HFFc6 (cell line): ENCODE data around the gene NEU4. TPM values are rescaled to one million over a fixed set of nuclear protein-coding genes. Genes with fewer than 3 reads are reported as not detected.
"Not testable (repeated sequence)": the region's sequence is repeated elsewhere in the genome, so short reads cannot be mapped to it uniquely, and the experiment has no call there.

Source experiments
- DNase-seq: peaks from one replicate; pipeline ENCODE4 v3.0.0-alpha.2; 2018
- H3K27ac Mint-ChIP-seq: 2 replicates; pipeline ENCODE4 v1.8.0; 2020; ENCODE audit warnings: mild to moderate bottlenecking, mixed read lengths
- H3K27me3 Mint-ChIP-seq: 2 replicates; pipeline ENCODE4 v1.8.0; 2021; ENCODE audit warnings: mild to moderate bottlenecking, moderate library complexity, mixed read lengths; ENCODE audit not compliant: insufficient read depth
- H3K36me3 Mint-ChIP-seq: 2 replicates; pipeline ENCODE4 v1.8.0; 2021; ENCODE audit warnings: low read depth, mixed read lengths
- H3K4me1 Mint-ChIP-seq: 2 replicates; pipeline ENCODE4 v1.8.0; 2020; ENCODE audit warnings: low read depth, mixed read lengths
- H3K4me3 Mint-ChIP-seq: 2 replicates; pipeline ENCODE4 v1.8.0; 2020; ENCODE audit warnings: mild to moderate bottlenecking, moderate library complexity, mixed read lengths
- H3K9me3 Mint-ChIP-seq: 2 replicates; pipeline ENCODE4 v1.8.0; 2020; ENCODE audit warnings: mild to moderate bottlenecking, mixed read lengths
- total RNA-seq, 6 experiments: library from RNA; stranded (reverse); fragmentation: NEBNext Ultra II Directional; extraction: Animal tissue kit (Norgen Biotek cat#: 25700); gene quantifications; 2 replicates in 1 of 6; 3 replicates in 5 of 6; pipeline ENCODE4 v1.2.3, GENCODE V29; 2021
- TF ChIP-seq, protein P1 (sequence below): fragments of 200-600 bp; sonication (generic); IDR thresholded peaks from 2 replicates; pipeline ENCODE4 v1.5.0; 2021; ENCODE audit warnings: antibody characterized with exemption, mild to moderate bottlenecking

NEU4 gene
- total RNA-seq, 6 experiments from 2014 or later: 0.08 TPM; not detected in 5

GRCh38 chr2:241817126-241817820 is 8.3 kb downstream of the NEU4 start:
- Mint-ChIP-seq H3K27ac (no peak overlapping the region), H3K9me3 (no peaks in the 10 kb centered on the region), H3K4me1 (no peaks in the 10 kb centered on the region), H3K4me3 (no peak overlapping the region), H3K27me3 (peaks cover 9% of the 10 kb centered on the region), H3K36me3 (no peaks in the 10 kb centered on the region)
- no peak for DNase-seq
- TF ChIP-seq, protein P1, sequence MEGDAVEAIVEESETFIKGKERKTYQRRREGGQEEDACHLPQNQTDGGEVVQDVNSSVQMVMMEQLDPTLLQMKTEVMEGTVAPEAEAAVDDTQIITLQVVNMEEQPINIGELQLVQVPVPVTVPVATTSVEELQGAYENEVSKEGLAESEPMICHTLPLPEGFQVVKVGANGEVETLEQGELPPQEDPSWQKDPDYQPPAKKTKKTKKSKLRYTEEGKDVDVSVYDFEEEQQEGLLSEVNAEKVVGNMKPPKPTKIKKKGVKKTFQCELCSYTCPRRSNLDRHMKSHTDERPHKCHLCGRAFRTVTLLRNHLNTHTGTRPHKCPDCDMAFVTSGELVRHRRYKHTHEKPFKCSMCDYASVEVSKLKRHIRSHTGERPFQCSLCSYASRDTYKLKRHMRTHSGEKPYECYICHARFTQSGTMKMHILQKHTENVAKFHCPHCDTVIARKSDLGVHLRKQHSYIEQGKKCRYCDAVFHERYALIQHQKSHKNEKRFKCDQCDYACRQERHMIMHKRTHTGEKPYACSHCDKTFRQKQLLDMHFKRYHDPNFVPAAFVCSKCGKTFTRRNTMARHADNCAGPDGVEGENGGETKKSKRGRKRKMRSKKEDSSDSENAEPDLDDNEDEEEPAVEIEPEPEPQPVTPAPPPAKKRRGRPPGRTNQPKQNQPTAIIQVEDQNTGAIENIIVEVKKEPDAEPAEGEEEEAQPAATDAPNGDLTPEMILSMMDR: no peak

DNA sequence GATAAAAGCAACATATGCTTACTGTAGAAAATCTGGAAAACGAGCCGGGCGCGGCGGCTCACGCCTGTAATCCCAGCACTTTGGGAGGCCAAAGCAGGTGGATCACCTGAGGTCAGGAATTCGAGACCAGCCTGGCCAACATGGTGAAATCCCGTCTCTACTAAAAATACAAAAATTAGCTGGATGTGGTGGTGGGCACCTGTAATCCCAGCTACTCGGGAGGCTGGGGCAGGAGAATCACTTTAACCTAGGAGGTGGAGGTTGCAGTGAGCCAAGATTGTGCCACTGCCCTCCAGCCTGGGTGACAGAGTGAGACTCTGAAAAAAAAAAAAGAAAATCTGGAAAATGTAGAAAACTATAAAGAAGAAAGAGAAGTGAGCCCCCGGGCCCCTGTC is 8.8 kb downstream of the NEU4 start:
- H3K9me3 Mint-ChIP-seq, H3K27ac Mint-ChIP-seq, H3K4me1 Mint-ChIP-seq, H3K36me3 Mint-ChIP-seq, H3K4me3 Mint-ChIP-seq, DNase-seq: not testable (repeated sequence)
- peaks cover 14% of the 10 kb centered on the region for H3K27me3 Mint-ChIP-seq

DNA sequence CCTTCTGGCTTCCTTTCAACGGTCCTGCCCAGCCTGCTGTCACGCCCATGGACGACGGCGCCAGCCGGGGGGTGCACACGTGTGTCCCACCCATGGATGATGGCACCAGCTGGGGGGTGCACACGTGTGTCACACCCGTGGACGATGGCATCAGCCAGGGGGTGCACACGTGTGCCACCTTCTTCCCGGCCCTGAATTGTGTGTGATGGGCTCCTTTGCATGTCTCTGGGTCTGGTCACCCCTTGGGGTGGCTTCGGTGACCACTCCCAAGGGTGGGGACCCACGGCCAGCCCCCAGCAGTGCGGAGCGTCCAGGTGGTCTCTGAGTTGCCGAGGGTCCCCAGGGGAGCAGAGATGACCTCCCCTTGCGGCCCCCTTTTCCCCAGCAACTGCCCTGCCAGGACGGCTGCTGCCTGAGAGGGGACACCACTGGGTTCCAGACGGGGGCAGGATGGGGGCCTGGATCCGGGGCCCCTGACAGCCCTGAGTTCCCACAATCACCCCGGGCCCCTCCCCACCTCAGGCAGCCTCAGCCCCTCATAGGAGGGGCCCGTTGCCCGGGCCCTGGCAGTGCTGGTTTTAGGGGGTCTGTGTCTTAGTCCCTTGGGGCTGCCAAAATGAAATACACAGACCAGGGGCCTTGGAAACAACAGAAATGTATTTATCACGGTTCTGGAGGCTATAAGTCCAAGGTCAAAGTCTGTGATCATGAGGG is 9.4 kb downstream of the NEU4 start:
- DNase-seq: no peak
- H3K9me3 Mint-ChIP-seq: peaks cover 7% of the 10 kb centered on the region; the same call in 1 of the 2 replicates
- peaks cover 17% of the 10 kb centered on the region for H3K27me3 Mint-ChIP-seq
- H3K4me3 Mint-ChIP-seq: no peak overlapping the region
- TF ChIP-seq, protein P1: no peak
- H3K36me3 Mint-ChIP-seq: peaks cover 8% of the 10 kb centered on the region; the same call in 1 of the 2 replicates
- no peaks in the 10 kb centered on the region for H3K4me1 Mint-ChIP-seq
- no peak overlapping the region for H3K27ac Mint-ChIP-seq

DNA sequence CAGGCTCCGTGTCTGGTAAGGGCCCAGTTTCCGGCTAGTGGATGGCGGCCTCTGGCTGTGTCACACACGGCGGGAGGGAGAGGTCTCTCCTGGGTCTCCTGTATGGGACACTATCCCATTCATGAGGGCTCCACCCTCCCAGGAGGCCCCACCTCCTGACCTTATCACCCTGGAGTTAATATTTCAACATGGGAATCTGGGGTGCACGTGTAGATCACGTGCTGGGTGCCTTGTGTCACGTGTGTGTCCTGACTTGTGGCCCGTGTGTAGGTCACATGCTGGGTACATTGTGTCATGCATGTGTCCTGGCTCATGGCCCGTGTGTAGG is 9.9 kb downstream of the NEU4 start:
- Mint-ChIP-seq H3K36me3 (peaks cover 12% of the 10 kb centered on the region), H3K4me1 (no peaks in the 10 kb centered on the region), H3K9me3 (peaks cover 12% of the 10 kb centered on the region), H3K27me3 (peaks cover 21% of the 10 kb centered on the region), H3K4me3 (no peak overlapping the region), H3K27ac (no peak overlapping the region)
- TF ChIP-seq, protein P1: no peak
- no peak for DNase-seq

DNA sequence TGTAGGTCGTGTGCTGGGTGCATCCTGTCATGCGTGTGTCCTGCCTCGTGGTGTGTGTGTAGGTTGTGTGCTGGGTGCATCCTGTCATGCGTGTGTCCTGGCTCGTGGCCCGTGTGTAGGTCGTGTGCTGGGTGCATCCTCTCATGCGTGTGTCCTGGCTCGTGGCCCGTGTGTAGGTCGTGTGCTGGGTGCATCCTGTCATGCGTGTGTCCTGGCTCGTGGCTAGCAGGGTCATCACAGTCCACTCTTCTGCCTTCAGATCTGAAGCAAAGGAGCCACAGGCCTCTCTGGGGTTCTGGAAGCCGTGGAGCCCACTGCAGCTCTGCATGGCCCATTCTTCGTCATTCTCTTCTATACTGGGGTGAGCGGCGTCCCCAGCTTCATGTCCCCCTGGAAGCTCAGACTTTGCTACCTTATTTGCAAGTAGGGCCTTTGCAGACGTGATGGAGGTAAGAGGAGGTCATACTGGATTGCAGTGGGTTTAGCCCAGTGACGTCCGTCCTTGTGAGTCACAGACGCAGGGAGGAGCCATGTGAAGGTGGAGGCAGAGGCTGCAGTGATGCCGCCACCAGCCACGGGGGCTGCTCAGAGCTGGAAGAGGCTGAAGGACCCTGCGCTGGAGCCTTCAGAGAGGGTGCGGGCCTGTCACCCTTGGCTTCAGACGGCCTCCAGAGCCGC is 11.1 kb downstream of the NEU4 start:
- H3K27me3 Mint-ChIP-seq: peaks cover 22% of the 10 kb centered on the region
- H3K27ac Mint-ChIP-seq: not testable (repeated sequence)

GRCh38 chr2:241820625-241821384 is 11.8 kb downstream of the NEU4 start:
- no peak overlapping the region for H3K27ac Mint-ChIP-seq
- no peak for DNase-seq
- H3K27me3 Mint-ChIP-seq: peaks cover 19% of the 10 kb centered on the region
- peaks cover 19% of the 10 kb centered on the region for H3K9me3 Mint-ChIP-seq
- H3K4me3 Mint-ChIP-seq: no peak overlapping the region
- H3K4me1 Mint-ChIP-seq: no peaks in the 10 kb centered on the region
- TF ChIP-seq, protein P1: no peak
- peaks cover 15% of the 10 kb centered on the region for H3K36me3 Mint-ChIP-seq

More for the DNA sequence above, 11.1 kb downstream of the NEU4 start:
- peaks cover 19% of the 10 kb centered on the region for H3K9me3 Mint-ChIP-seq
- not testable (repeated sequence) for H3K4me3 Mint-ChIP-seq, H3K4me1 Mint-ChIP-seq, DNase-seq
- peaks cover 15% of the 10 kb centered on the region for H3K36me3 Mint-ChIP-seq
